ENCODE measurements around the gene NRARP.

The NRARP gene

DNA sequence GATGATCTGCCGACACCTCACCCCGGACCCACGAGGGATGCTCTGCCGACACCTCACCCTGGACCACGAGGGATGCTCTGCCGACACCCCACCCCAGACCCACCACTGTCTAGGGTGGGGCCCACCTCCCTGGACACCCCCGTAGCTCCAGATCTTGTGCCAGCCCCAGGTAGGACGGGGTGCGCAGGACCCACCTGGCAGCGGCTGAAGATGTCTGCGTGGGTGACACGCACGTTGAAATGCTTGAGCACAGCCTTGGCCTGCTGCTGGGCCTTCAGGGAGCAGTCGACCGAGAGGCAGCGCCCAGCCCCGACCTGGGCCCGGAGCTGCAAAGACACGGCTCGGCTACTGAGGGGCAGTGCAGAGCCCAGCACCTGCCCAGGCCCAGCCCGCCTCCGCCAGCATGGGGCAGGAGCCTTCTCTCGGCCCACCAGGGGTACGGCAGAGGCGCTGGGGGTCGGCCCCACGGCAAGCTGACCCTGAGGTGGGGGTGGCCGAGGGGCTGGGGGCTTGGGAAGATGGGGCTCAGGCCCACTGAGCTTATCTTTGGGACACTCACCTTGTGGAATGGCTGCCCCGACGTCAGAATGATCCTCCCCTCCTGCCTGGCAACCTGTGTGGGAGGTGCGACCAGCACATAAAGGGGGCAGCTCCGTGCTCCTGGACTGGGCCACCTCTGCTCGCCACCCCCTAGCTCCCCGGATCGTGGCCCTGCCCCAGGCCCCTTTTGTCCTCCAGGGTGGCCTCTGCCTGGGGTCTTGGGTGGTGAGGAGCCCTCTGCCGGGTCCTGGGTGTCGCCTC lies 21.7 kb upstream of the NRARP start:
- H3K4me3 ChIP-seq (ENCODE audit: low read depth, low read length), result no peak overlapping the region

GRCh38 chr9:137321726-137322361 lies 19.8 kb upstream of the NRARP start:
- no peak overlapping the region for H3K4me3 ChIP-seq (ENCODE audit: low read depth, low read length)

- no peak overlapping the region for H3K4me3 ChIP-seq (ENCODE audit: low read depth, low read length)
Observed at GRCh38 chr9:137320555-137321384, 18.7 kb upstream of the NRARP start.

- H3K4me3 ChIP-seq (ENCODE audit: low read depth, low read length), result no peak overlapping the region
Observed at GRCh38 chr9:137319739-137320551, 17.9 kb upstream of the NRARP start.

DNA sequence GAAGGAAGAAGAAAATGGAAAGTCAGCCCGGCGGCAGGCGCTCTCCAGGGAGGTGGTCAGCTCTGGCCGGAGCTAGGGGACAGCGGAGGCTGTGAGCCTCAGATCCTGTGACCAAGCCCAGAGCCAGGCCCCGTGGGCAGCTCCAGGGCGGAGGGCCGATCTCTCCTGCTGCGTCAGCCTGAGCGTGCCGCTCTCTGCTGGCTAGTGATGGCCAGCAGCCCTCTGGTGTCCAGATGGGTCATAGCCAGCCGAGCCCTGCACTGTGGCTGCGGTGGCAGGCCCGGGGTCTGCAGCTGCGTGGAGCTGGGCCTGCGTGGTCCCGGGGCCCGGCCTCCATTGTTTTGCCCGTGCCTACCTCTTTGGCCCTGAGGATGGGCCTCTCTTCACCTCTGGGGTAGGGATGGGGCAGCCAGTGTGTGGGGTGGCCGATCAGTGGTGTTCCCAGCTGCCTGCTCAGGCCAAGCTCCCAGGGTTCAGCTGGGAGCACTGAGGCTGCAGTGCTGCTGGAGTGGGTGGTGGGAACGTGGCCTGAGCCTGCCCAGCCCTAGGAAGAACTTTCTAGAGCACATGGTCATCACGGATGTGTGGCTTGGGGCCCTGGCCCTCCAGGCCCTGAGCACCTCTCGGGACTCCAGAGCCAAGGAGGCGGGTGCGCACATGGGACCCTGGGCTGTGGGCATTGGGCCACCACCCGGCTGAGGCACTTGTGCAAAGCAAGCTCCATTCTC lies 17.1 kb upstream of the NRARP start:
- no peak overlapping the region for H3K4me3 ChIP-seq (ENCODE audit: low read depth, low read length)

DNA sequence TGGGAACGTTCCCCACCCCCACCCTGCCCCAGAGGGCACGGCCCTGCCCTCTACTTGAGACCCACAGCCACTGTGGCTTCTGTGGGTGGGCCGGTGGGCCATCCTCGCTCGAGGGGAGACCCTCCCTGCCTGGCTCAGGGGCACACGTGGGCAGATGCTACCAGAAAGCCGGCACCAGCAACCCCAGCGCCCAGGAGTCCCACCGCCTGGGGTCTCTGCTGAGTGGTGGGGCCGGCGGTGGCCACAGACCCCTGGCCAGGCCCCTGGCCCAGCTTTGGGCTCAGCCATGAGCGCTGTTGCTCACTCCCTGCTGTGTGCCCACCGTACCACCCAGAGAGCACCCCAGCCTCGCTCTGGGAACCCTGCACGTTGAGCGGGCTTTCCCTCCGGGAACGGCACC lies 16.5 kb upstream of the NRARP start:
- no peak overlapping the region for H3K4me3 ChIP-seq (ENCODE audit: low read depth, low read length)

- H3K4me3 ChIP-seq (ENCODE audit: low read depth, low read length), result no peak overlapping the region
Observed at GRCh38 chr9:137317718-137318511, 15.8 kb upstream of the NRARP start.

DNA sequence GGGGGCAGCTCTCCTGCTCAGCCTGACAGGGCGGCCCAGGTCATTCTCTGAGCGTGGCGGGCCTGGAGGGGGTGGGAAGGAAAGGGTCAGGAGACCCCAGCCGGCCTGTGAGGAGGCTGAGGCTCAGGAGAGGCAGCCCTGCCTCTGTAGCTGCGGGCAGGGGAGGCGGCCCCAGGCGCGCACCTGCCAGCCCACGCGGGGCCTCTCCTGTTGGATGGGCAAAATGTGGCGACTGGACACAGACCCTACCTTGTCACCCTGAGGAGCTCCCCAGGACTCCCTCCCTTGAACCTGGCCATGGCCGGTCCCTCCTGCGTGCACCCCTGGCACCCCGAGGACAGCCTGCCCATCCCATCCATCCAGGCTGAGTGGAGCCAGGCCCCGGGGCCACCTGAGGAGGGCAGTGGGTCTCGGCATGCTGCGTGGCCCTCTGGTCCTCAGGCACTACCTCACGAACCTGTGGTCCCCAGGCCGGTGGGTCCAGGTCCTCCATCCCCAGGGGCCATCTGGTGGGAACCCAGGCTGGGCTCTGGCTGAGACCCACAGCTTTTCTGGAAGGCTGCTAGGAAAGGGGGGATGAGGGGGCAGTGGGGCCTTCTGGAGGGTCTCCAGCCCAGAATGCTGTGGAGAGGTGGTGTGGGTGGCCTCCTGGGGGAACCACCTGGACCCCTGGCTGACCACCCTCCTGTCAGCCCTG lies 15.1 kb upstream of the NRARP start:
- H3K4me3 ChIP-seq (ENCODE audit: low read depth, low read length), result no peak overlapping the region

DNA sequence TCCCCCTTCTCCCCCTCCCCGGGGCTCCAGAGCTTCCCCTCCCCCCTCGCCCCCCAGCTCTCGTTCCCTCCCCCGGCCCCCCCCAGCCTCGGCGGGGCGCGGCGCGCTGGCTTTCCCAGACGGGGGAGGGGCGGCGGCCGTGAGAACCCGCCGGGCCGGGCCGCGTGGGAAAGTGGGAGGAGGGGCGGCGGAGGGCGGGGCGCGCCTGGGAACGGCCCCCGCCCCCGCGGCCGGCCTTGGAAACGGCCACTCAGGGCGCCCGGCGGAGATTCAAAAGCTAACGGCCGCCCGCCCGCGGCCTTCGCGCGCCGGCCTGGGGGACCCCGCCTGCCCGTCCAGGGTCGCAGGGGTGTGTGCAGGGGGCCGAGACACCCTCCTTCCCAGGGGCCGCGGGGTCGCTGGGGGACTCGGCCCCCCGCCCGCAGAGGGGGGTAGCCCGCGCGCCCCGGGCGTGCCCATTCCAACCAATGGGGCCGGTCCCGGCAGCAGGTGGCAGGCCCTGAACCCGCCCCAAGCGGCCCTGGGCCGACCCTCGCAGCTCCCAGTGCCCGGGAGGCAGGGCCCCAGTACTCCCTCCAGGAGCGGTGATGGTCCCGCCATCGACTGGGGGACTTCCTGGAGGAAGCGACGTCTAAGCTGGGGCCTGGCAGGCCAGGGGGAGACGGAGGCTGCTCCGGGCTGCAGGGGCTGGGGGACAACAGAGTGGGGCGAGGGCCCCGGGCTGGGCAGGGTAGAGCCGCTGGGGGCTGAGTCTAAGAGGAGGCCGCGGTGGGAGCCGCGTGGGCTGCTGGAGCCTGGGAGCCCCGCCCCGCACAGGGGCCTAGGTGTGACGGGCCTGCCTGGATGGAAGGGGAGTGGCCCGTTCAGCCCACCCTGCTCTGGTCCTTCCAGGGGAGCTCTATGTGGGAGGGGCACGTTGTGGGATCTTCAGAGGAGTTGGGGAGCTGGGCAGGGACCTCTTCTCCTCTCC lies 14.2 kb upstream of the NRARP start:
- no peak overlapping the region for H3K4me3 ChIP-seq (ENCODE audit: low read depth, low read length)

- no peak overlapping the region for H3K4me3 ChIP-seq (ENCODE audit: low read depth, low read length)
Observed at GRCh38 chr9:137315581-137316011, 13.5 kb upstream of the NRARP start.

GRCh38 chr9:137314561-137315560 lies 12.8 kb upstream of the NRARP start:
- no peak overlapping the region for H3K4me3 ChIP-seq (ENCODE audit: low read depth, low read length)

DNA sequence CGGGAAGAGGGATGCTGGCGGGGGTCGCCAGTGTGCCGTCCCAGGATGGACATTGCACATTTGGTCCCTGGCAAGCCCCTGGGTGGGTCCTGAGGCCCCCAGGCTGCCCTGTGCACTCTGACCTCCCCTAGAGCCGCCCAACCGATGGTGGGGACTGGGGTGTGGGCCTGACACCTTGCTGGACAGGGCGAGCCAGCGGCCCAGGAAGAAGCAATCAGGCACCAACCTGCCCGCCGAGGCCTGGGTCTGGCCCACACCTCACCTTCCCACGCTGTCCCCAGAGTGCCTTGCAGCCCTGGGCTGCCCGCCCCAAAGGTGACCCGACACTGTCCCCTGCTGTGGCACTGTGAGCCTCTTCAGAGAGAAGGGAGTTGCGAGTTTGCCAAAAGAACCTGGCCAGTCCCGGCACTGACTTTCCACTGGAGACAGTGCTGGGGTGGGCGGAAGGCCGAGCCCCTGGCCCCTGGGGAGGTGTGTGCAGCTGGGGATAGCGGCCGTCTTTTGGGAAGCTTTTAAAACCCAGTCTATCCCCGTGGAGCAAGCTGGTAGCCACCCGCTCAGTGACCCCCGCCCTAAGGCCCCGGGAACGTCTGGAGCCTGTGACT lies 12.0 kb upstream of the NRARP start:
- no peak overlapping the region for H3K4me3 ChIP-seq (ENCODE audit: low read depth, low read length)

GRCh38 chr9:137313326-137313936 lies 11.4 kb upstream of the NRARP start:
- no peak overlapping the region for H3K4me3 ChIP-seq (ENCODE audit: low read depth, low read length)

DNA sequence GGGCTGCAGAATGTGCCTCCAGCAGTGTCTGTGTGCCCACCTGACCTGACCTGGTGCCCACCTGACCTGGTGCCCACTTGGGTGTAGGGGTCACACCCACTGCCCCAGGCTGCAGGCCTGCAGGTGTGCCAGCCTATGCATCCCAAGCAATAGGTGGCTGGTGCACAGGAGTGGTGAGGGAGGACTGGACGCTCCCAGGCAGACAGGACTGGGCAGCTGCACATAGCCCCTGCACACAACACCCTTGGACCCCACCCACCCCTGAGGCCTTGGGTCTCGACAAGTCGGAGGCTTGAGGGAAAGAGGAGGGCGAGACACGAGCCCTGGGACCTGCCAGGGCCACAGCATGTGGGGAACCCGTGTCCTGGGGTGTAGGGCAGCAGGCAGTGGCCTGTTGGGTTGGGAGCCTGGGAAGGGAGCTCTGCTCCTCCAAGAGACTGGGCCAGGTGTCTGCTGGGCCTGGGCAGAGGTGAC lies 10.8 kb upstream of the NRARP start:
- no peak overlapping the region for H3K4me3 ChIP-seq (ENCODE audit: low read depth, low read length)
